Activated naive CD4-positive, alpha-beta T cell treated with anti-CD3 and anti-CD28 coated beads, Interleukin-2, amount 50 U/mL, for 72 hours (primary cell): ENCODE results near the gene GRIK3. TPM values are rescaled to one million over a fixed set of nuclear protein-coding genes. Genes with fewer than 3 reads are reported as not detected.

Source experiments
- ATAC-seq, 2 donors: fragments of 150-1000 bp; cut with Tn5 transposase; 2 replicates each; pipeline ENCODE4 v1.10.0; 2021; ENCODE audit warnings: mild to moderate bottlenecking in 2 of 2, moderate library complexity in 2 of 2
- DNase-seq, 2 donors: peaks; one replicate each; pipeline ENCODE4 v3.0.0; 2021 to 2022; ENCODE audit warnings: low spot score in 2 of 2
- H3K27ac Mint-ChIP-seq, 2 donors: one replicate each; pipeline ENCODE4 v1.8.0; 2022; ENCODE audit warnings: mild to moderate bottlenecking in 2 of 2, mixed read lengths in 2 of 2
- H3K36me3 Mint-ChIP-seq, 2 donors: one replicate each; pipeline ENCODE4 v1.8.0; 2022; ENCODE audit warnings: mixed read lengths in 2 of 2
- H3K9me3 Mint-ChIP-seq, 2 donors: one replicate each; pipeline ENCODE4 v1.8.0; 2022; ENCODE audit warnings: mixed read lengths in 2 of 2
- total RNA-seq, 2 donors: library from RNA; stranded (reverse); gene quantifications; one replicate each; pipeline ENCODE4 v1.2.3, GENCODE V29; 2022

Gene GRIK3
- total RNA-seq, 2 donors from 2014 or later: not detected

- no peaks in the 10 kb centered on the region for H3K9me3 Mint-ChIP-seq
- DNase-seq (no peak), ATAC-seq (no peak)
- no peak overlapping the region for H3K27ac Mint-ChIP-seq
- no peaks in the 10 kb centered on the region for H3K36me3 Mint-ChIP-seq
These were observed 229.5 kb downstream of the GRIK3 start for GRCh38 chr1:36804669-36805314.

DNA sequence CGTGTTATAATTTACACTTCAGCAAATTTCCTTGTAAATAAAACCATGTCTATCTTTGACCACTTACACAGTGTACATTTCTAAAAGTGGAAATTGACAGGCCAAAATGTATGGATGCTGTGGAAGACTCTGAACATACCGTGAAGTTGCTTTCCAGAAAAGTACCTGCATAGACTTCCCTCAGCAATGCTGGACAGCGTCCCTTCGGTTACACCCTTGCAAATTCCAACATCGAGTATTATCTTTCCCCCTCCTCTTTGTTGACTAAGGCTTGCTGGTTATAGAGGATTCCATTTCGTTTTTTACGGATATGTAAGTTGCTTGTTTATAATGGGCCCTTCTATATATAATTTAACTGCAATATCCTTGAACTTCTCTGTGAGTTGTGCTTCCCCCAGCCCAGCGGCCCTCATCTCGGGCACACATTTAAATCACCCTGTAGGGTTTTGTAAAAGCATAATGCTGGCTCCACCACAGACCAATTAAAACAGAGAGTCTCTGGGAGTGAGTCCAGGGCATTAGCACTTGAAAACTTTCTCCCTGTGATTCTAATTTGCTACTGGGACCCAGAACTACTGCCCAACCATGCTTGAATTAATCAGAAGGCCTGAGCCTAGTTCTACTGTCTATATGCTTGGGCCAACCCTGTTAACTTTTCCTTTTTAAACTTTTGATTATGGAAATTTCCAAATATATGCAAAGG, 230.3 kb downstream of the GRIK3 start:
- Mint-ChIP-seq H3K27ac (no peak overlapping the region), H3K36me3 (no peaks in the 10 kb centered on the region), H3K9me3 (no peaks in the 10 kb centered on the region)
- no peak for ATAC-seq
- no peak for DNase-seq

GRCh38 chr1:36802018-36802417, 232.3 kb downstream of the GRIK3 start:
- DNase-seq (no peak), ATAC-seq (no peak)
- no peak overlapping the region for H3K27ac Mint-ChIP-seq
- H3K9me3 Mint-ChIP-seq: no peaks in the 10 kb centered on the region
- H3K36me3 Mint-ChIP-seq: no peaks in the 10 kb centered on the region

- no peak for ATAC-seq
- Mint-ChIP-seq H3K27ac (no peak overlapping the region), H3K36me3 (no peaks in the 10 kb centered on the region), H3K9me3 (no peaks in the 10 kb centered on the region)
- DNase-seq: no peak
These were observed 236.6 kb downstream of the GRIK3 start for GRCh38 chr1:36797761-36798160.

DNA sequence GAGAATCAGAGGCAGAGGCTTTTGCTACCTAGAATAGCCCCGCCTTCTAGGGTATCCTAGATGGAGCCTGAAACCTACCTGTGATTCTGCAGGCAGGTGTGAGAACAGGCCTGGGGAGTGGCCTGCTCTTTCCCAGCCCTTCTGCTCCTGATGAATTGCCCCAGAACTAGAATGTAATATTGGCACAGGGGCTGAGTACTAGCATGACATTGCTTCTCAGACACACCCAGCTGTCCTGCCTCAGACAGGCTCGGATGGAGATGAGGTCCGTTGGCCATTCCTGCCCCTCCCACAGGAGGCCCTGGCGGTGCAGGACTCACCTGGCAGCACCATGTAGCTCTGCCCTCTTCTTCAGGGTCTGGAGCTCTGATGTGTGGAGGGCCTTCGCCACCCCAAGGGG, 237.6 kb downstream of the GRIK3 start:
- Mint-ChIP-seq H3K36me3 (no peaks in the 10 kb centered on the region), H3K9me3 (no peaks in the 10 kb centered on the region), H3K27ac (no peak overlapping the region)
- DNase-seq (no peak), ATAC-seq (no peak)

GRCh38 chr1:36796106-36796590, 238.2 kb downstream of the GRIK3 start:
- no peak for DNase-seq
- H3K27ac Mint-ChIP-seq: no peak overlapping the region
- no peaks in the 10 kb centered on the region for H3K9me3 Mint-ChIP-seq

DNA sequence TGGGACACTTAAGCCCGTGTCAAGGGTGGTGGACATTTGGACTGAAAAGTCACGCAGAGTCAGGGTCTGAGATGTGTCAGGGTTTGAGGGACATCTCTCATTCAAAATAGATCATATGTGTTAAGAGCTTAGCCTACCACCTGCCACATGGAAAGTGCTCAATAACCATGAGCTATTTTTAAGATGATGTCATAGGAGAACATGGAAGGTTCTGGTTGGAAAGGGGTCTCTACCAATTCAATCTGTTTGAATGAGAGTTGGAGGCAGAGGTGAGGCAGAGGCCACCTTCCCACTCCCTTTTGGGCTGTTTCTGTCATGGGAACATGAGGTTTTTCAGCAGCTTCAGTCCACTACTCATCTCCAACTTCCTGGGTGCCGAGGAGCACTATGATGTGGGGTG, 239.9 kb downstream of the GRIK3 start:
- Mint-ChIP-seq H3K27ac (no peak overlapping the region), H3K36me3 (no peaks in the 10 kb centered on the region), H3K9me3 (no peaks in the 10 kb centered on the region)
- ATAC-seq (no peak), DNase-seq (no peak)

More at GRCh38 chr1:36796106-36796590, 238.2 kb downstream of the GRIK3 start:
- no peaks in the 10 kb centered on the region for H3K36me3 Mint-ChIP-seq
- ATAC-seq: no peak

- DNase-seq (no peak), ATAC-seq (no peak)
- Mint-ChIP-seq H3K27ac (no peak overlapping the region), H3K36me3 (no peaks in the 10 kb centered on the region), H3K9me3 (no peaks in the 10 kb centered on the region)
These were observed 240.9 kb downstream of the GRIK3 start for GRCh38 chr1:36793452-36793851.

- Mint-ChIP-seq H3K9me3 (no peaks in the 10 kb centered on the region), H3K36me3 (no peaks in the 10 kb centered on the region), H3K27ac (peak overlapping the region in 1 of 2 donors; percentile 55)
- DNase-seq (no peak), ATAC-seq (no peak)
These were observed 242.0 kb downstream of the GRIK3 start for GRCh38 chr1:36792292-36792691.

GRCh38 chr1:36790191-36790590, 244.1 kb downstream of the GRIK3 start:
- DNase-seq: no peak
- no peaks in the 10 kb centered on the region for H3K9me3 Mint-ChIP-seq
- no peaks in the 10 kb centered on the region for H3K36me3 Mint-ChIP-seq
- no peak for ATAC-seq
- no peak overlapping the region for H3K27ac Mint-ChIP-seq

DNA sequence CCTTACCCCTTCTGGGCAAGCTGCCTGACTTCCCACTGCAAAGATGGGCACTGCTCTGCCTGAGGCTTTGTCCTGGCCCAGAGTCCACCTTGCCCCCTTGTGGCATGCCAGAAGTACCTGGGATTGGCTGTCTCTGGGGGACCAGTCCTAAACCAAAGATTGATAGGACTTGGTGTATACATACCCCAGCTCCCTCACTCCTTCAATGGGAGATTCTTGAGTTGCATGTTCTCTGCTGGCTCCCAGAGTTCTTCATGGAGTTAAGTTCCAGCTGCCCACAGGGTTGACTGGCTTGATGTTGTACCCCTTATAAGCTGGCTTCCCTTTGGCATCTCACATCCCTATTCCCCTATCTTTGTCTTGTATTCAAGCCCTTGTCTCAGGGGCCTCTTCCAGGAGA, 244.8 kb downstream of the GRIK3 start:
- Mint-ChIP-seq H3K27ac (no peak overlapping the region), H3K36me3 (no peaks in the 10 kb centered on the region), H3K9me3 (no peaks in the 10 kb centered on the region)
- DNase-seq (no peak), ATAC-seq (no peak)

DNA sequence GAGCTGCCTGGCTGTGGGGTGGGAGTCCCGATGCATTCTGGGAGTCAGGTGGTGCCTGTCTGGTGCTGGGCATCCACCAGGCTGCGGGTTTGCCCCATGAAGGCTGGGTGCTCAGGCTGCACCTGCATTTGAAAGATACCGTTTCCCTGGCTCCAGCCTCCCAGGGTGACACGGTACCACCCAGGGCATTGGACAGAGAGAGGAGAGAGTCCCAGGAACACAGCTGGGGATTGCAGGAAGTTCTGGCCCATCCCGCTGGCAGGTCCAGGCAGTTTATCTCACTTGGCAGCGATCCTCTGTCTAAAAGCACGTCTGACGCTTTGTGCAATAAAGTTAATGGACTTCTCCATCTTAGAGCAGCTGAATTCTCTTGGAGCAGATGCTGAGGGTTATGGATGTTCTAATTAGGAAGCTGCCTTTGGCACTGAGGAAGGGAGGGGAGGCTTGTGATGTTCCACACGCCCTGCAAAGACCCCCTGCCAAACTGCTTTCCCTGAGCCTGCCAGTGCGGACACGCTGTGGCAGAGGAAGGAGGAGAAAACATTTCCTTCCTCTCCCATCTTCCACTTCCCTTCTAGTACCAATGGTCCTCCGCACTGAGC, 246.9 kb downstream of the GRIK3 start:
- Mint-ChIP-seq H3K9me3 (no peaks in the 10 kb centered on the region), H3K36me3 (no peaks in the 10 kb centered on the region), H3K27ac (no peak overlapping the region)
- DNase-seq: no peak
- no peak for ATAC-seq

GRCh38 chr1:36786425-36786824, 247.9 kb downstream of the GRIK3 start:
- no peak for ATAC-seq
- Mint-ChIP-seq H3K9me3 (no peaks in the 10 kb centered on the region), H3K36me3 (no peaks in the 10 kb centered on the region), H3K27ac (no peak overlapping the region)
- DNase-seq: no peak

GRCh38 chr1:36784147-36784859, 250.0 kb downstream of the GRIK3 start:
- Mint-ChIP-seq H3K36me3 (no peaks in the 10 kb centered on the region), H3K27ac (no peak overlapping the region), H3K9me3 (no peaks in the 10 kb centered on the region)
- ATAC-seq (no peak), DNase-seq (no peak)

DNA sequence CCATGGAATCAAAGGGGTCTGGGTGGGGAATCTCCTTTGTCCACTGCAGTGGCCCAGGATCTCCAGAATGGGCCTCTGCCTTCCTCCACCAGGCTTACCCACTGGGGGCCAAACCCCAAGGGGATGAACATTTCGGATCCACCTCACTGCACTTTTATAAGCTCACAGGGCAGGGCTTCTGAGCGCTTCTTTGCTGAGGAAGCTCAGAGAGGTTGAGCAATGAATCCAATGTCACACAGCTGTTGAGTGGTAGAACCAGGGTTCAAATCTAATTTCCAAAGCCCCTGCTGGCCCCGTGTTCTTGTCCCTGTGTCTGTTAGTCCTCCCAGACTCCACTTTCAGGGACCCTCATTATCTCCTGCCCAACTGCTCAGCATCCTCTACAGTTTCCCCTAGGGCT, 250.8 kb downstream of the GRIK3 start:
- DNase-seq: no peak
- no peaks in the 10 kb centered on the region for H3K36me3 Mint-ChIP-seq
- no peaks in the 10 kb centered on the region for H3K9me3 Mint-ChIP-seq
- no peak overlapping the region for H3K27ac Mint-ChIP-seq
- no peak for ATAC-seq

- Mint-ChIP-seq H3K9me3 (no peaks in the 10 kb centered on the region), H3K36me3 (no peaks in the 10 kb centered on the region), H3K27ac (no peak overlapping the region)
- DNase-seq: no peak
- no peak for ATAC-seq
These were observed 251.5 kb downstream of the GRIK3 start for GRCh38 chr1:36782785-36783184.

GRCh38 chr1:36782085-36782484, 252.2 kb downstream of the GRIK3 start:
- peak overlapping the region in 1 of 2 donors; percentile 33 for H3K27ac Mint-ChIP-seq
- H3K36me3 Mint-ChIP-seq: no peaks in the 10 kb centered on the region
- no peak for ATAC-seq
- no peaks in the 10 kb centered on the region for H3K9me3 Mint-ChIP-seq
- no peak for DNase-seq
